HG02970 (cell line): Measurements from ENCODE around the gene FMN1.

Source experiments
- ATAC-seq: cut with Tn5 transposase; IDR thresholded peaks from one replicate; pipeline ENCODE4 v1.9.1; 2021; ENCODE audit warnings: mild to moderate bottlenecking, moderate library complexity, moderate number of reproducible peaks; ENCODE audit not compliant: unreplicated experiment, low FRiP score

Gene FMN1

DNA sequence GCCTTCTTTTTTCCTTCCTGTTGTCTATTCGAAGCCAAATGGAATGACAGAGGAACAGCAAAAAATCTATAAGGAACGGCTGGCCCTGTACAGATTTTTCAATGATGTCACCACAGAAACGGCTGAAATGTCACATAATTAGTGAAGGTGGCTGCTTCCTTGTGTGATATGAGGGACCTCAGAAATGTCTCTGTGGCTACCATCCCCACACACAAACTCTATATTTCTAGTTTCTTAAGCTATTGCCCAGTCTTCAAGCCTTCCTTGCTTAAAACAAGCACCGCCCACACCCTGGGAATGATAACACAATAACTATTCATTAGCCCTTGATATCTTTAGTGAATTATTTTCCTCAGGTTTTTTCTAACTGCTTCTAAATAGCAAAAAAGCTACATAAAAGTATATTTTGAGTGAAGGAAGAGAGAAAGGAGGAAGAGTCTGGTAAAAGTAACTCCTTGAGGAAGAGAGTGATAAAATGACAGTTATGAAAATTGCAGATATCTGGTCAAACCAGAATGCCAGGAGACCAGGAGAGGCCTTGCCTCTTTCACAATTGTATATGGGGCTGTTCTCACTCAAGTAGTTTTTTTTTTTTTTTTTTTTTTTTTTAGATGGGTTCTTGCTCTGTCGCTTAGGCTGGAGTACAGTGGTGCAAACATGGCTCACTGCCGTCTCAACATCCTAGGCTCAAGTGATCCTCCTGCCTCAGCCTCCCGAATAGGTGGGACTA lies 38.7 kb downstream of the FMN1 start:
- ATAC-seq, result no peak

GRCh38 chr15:33154351-33155166 lies 40.0 kb downstream of the FMN1 start:
- ATAC-seq, result no peak

DNA sequence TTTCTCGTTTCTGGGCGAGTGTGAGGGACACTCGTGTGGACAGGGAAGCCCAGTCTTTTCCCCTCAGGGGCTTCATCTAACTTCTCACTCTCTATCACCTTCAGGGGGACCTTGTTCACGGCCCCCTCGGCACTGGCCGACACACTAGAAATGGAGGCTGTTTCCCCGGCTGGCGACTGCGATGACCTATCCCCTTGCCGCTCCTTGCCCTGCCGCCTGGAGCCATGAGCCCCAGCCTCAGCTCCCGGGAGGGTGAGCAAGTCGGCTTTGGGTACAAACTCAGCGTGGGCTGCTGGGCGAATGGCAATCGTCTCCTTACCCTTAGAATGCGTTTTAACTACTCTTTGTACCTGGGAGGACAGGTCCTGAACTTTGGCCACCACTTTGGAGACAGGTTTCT lies 41.0 kb downstream of the FMN1 start:
- no peak for ATAC-seq

- ATAC-seq, result no peak
These were observed 41.9 kb downstream of the FMN1 start for GRCh38 chr15:33152502-33153109.

- ATAC-seq, result no peak
These were observed 43.5 kb downstream of the FMN1 start for GRCh38 chr15:33150971-33151370.

DNA sequence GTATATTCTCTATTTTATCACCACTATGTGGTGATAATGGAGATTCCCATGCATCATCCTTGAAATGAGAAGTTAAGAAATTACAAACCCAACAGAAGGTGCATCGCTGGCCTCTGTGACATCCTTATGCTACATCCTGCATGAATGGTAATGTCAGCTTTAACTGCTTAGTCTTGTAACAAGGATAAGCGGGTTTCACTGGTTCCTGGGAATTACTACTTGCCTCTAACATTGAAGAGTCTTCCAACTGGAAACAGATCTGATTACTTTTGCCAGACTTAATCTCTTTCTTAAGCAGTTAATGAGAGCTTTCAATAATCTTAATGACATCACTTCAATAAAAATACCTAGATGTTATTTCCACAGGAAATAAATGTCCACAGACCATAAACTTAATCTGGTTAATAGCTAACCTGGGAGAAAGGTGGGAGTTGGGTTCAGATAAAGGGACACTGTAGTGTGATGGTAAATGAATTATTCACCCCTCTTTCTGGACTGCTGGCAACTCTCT lies 44.0 kb downstream of the FMN1 start:
- ATAC-seq, result no peak

- no peak for ATAC-seq
These were observed 44.6 kb downstream of the FMN1 start for GRCh38 chr15:33149919-33150318.

DNA sequence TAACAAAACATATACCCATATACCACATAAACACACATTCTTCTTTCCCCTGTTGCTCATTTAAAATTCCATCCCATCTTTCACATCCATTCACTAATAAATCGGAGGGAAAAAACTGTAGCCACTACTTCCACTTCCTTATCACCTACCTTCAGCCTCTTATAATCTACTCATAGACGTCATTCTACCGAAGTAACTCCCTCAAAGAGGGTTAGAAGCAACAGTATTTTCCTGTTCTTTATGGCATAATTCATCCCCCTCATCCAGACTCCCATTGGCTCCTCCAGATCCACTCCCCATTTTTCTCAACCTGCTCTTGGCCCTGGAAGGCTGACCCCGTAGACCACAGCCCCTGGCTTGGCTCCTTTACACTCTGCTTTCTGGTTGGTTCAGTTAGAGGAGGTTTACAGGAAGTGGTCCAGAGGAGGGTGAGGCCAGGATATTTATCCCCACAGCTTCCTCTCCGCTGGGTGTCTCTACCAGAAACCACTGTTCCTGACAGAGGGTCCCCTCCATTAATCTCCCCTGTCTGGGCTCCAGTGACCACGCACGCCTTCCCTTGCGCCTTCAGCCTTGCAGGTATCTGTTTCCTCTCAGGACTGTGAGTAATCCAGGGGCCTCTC lies 46.3 kb downstream of the FMN1 start:
- ATAC-seq, result no peak

- ATAC-seq, result no peak
These were observed 48.5 kb downstream of the FMN1 start for GRCh38 chr15:33146051-33146450.

DNA sequence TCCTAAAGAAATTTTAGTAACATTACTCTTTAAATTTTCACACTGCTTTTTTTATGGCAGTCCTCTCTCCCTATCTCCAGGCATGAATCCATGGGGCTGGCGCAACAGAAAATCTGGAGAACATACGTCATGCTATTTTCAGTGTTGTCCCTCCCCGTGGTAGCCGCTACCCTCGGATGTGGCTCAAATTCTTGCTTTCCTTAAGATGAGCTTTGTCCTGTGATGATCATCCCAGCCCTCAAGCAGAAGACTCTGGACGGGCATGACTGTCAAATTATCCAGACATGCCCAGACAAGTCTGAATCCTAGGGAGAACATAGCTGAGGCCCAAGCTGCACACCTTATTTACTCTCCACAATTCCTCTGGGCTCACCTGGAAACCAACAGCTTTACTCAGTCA lies 49.1 kb downstream of the FMN1 start:
- ATAC-seq, result no peak

- no peak for ATAC-seq
These were observed 51.8 kb downstream of the FMN1 start for GRCh38 chr15:33142708-33143107.

DNA sequence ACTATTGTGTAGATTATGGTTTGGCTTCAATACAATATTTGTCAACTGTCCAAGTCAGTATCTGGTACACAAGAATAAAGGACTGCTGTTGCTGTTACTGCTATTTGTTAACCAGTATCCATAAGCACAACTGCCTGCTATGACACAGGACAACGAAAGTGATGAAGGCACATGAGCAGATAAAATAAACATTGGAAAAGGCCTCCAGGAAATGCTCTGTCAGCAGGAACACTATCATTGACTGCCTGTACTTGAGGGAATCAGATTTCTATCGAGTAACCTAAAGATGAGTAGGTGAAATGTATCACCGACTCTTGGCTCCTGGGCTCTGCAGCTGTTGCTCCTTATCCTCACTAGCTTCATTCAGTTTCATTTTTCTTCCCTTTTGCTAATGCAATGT lies 56.5 kb downstream of the FMN1 start:
- ATAC-seq, result no peak

DNA sequence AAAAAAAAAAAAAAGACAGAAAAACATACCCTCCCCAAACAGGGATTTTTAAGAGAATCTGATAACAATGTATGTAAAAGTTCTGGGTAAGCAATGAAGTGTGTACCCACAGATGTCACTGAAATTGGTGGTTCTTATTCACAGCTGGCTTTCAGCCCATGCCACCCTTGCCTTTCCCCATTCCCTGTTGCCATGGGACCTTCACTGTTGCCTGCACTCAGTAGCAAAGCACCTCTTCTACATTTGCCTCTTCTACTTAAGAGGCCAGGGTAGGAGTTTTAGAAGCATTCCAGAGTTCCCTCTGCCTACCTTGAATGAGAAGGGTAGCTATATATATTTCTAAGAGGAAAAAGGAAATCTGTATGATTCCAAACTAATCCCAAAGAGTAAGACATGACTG lies 57.4 kb downstream of the FMN1 start:
- no peak for ATAC-seq

DNA sequence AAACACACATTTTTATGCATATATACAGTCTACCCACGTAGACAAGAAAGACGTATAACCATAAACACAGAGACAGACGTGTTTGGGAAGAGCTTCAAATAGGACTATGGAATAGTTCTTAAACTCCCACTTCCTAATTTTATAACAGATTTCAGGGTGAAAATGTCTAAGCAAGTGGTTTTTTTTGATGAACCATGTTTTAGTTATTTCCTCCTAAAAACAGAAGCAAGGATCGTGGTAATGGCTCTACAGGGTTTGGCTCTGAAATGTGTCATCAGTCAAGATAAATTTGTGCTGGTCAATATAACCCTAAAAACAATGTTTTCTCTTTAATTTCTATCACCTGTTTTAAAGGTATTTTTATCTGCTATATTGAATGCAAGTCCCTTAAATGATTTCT lies 58.2 kb downstream of the FMN1 start:
- ATAC-seq, result no peak

- ATAC-seq, result no peak
These were observed 59.1 kb downstream of the FMN1 start for GRCh38 chr15:33135355-33135781.

DNA sequence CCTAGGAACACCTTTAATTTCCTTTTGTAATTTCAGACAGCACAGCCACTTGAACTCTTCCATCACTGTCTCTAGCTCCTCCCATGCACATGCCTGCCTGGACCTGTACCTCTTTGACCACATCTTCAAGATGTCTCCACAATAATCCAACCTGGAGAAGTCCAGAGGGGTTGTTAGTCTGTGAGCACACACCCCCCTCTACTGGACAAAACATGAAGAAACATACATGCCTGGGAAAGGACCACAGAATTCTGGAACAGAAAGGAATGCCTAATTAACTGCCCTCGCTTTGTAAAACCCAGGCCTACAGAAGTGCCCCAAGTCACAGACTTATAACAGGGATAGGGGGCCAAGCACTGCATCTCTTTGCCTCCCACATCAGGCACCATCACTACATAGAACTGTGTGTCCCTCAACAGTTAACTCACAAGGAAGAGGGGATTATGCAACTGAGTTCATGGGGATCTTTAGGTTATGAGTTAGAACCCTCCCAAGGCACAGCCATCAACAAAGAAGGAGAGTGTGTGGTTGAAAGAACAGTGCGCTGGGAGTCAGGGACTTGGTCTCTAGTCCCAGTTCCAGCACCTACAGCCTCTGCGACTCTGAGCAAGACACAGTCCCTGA lies 61.7 kb downstream of the FMN1 start:
- no peak for ATAC-seq

- ATAC-seq, result no peak
These were observed 62.3 kb downstream of the FMN1 start for GRCh38 chr15:33132233-33132580.

DNA sequence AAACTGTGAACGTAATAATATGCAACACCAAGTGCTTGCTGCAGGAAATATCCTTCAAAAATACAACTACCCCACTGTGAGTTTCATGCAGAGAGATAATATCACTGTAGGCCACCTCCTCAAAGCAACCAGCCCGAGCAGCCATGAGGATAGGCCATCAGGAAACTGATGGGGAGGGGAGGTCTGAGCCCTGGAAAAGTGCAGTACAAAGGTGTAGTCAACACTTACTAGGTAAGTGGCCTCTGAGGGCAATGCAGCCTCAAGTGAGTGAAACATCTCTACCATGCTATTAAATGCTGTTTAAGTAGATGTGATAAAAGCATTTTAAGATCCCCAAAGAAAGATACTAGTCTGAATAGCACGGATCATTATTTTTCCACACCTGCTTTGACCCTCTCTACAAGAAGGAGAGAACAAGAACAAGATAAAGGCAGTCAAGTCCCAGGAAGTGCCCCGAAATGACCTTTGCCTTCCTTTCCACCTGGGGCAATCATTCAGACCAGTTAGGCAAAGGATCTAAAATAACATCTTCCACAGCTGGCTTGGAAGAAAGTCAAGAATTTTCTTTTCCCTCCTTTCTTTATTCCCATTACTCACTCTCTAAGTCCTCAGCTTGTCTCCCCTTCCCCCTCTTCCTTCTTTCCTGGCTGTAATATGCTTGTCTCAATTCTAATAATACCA lies 62.8 kb downstream of the FMN1 start:
- ATAC-seq, result no peak

DNA sequence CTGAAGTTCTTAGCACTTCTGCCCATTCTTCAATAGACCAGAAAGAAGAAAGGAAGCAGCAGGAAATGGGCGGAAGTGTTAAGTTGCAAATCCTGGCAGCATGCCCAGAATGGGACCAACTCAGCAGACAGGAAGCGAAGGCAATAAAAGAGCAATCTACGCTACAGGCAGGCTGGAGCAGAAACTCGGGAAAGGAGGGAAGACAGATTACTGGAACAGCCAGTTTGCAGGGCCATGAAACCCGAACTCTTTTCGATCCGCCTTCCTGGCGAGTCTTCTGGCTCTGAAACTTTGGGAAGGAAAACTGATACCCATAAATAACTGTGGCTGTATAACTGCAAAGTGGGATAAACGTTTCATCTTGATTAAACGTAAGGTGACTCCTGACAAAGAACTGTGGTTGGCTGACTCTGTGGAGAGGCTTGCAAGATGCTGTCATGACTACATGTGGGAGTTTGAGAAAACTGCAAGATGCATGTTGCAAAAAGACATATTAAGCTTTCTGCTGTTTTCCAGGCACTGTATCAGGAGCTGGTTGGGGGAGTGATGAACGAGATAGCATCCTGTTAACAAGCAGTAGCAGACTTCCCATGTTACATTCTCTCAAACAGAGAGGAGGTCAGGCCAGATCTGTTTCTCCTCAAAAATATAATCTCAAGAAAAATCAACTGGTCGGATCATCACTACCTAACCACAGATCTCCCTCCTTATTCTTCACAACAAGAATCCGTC lies 67.8 kb downstream of the FMN1 start:
- no peak for ATAC-seq
